ENCODE data around the gene ZDHHC22. TPM values are rescaled to one million over a fixed set of nuclear protein-coding genes. Genes with fewer than 3 reads are reported as not detected.
A peak's percentile ranks its signal among the peaks of the same experiment; 100 is the strongest.

ZDHHC22 gene
- polyA plus RNA-seq, 1 donor, result 1.6 TPM

- H3K27me3 ChIP-seq (ENCODE audit: control insufficient read depth, insufficient read depth, low read length), result peaks cover 94% of the 10 kb centered on the region
- DNase-seq, result no peak
- no peaks in the 10 kb centered on the region for H3K4me1 ChIP-seq (ENCODE audit: control insufficient read depth, insufficient read depth, low read length)
- H3K36me3 ChIP-seq (ENCODE audit: control insufficient read depth, insufficient read depth, low read length), result no peaks in the 10 kb centered on the region
- H3K4me3 ChIP-seq (ENCODE audit: low read length), result no peak overlapping the region
- H3K9me3 ChIP-seq (ENCODE audit: control insufficient read depth, low read depth, low read length), result peaks cover 6% of the 10 kb centered on the region
- WGBS (ENCODE audit: insufficient coverage, low lambda C conversion rate), result no CpG with 5 or more reads among the region's 9 CpGs
- H3K27ac ChIP-seq (ENCODE audit: low read length), result no peak overlapping the region
Measured at GRCh38 chr14:77142005-77142800, 612 bp upstream of the ZDHHC22 start.

- no CpG with 5 or more reads among the region's 67 CpGs for WGBS (ENCODE audit: insufficient coverage, low lambda C conversion rate)
- no peak overlapping the region for H3K27ac ChIP-seq (ENCODE audit: low read length)
- DNase-seq, result no peak
- no peaks in the 10 kb centered on the region for H3K36me3 ChIP-seq (ENCODE audit: control insufficient read depth, insufficient read depth, low read length)
- no peaks in the 10 kb centered on the region for H3K4me1 ChIP-seq (ENCODE audit: control insufficient read depth, insufficient read depth, low read length)
- no peak overlapping the region for H3K4me3 ChIP-seq (ENCODE audit: low read length)
- H3K27me3 ChIP-seq (ENCODE audit: control insufficient read depth, insufficient read depth, low read length), result peaks cover 88% of the 10 kb centered on the region
- H3K9me3 ChIP-seq (ENCODE audit: control insufficient read depth, low read depth, low read length), result peaks cover 6% of the 10 kb centered on the region
Measured at GRCh38 chr14:77140359-77141213, 1.0 kb downstream of the ZDHHC22 start.

DNA sequence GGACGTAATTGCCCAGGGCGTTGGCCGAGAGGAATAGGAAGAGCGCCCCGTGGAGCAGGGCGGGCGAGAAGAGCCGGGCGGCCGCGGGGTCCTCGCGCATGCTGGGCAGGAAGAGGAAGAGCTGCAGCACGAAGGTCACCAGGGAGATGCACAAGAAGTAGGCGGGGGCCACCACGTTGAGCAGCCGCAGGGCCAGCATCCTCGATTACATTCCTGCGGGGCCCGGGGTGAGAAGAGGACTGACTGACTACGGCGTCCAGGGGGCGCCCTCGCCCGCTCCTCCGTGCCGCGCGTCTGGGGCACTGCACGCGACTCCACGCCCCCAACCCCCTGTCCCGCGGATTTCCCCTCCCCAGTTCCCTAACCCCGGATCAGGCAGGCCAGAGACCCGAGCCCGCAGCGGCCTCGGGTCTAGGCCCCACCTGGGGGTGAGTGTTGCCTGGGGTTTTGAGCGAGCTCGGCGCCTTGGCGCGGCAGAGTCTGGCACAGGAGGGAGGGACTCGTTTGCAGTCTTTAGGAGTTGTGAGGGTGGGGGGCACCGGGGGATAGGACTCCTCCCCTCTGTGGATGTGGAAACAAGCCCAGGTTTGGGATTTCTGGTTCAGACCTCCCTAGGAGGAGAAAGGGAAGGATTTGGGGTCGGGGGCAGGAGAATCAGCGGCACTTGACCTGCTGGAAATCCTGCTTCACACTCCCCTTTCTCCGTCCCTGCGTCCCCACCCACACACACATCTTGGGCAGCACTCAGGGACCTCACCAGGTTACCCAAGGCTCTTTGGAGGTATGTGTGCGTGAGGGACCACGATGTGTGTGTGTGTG lies 1.8 kb downstream of the ZDHHC22 start:
- Histone ChIP-seq H3K4me1 (ENCODE audit: control insufficient read depth, insufficient read depth, low read length) (no peaks in the 10 kb centered on the region), H3K9me3 (ENCODE audit: control insufficient read depth, low read depth, low read length) (peaks cover 6% of the 10 kb centered on the region), H3K36me3 (ENCODE audit: control insufficient read depth, insufficient read depth, low read length) (no peaks in the 10 kb centered on the region), H3K27me3 (ENCODE audit: control insufficient read depth, insufficient read depth, low read length) (peaks cover 85% of the 10 kb centered on the region), H3K27ac (ENCODE audit: low read length) (no peak overlapping the region), H3K4me3 (ENCODE audit: low read length) (no peak overlapping the region)
- DNase-seq, result no peak
- WGBS (ENCODE audit: insufficient coverage, low lambda C conversion rate), result no CpG with 5 or more reads among the region's 52 CpGs

DNA sequence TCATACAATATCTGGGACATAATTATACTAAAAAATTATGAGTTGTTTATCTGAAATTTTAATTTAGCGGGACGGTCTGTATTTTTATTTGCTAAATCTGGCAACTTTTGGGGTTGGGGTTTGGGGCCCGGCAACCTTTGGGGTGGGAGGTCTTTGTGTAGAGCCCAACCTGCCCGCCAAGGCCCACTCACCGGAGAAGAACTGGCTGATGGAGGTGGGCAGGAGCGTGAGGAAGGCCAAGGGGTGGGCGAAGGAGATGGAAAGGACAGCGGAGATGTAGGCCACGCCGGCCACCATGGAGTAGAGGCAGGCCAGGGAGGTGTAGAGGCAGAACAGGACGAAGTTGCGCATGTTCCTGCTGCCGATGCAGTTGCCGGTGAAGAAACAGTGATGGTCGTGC lies 2.6 kb downstream of the ZDHHC22 start:
- Histone ChIP-seq H3K9me3 (ENCODE audit: control insufficient read depth, low read depth, low read length) (peaks cover 6% of the 10 kb centered on the region), H3K27me3 (ENCODE audit: control insufficient read depth, insufficient read depth, low read length) (peaks cover 85% of the 10 kb centered on the region), H3K4me1 (ENCODE audit: control insufficient read depth, insufficient read depth, low read length) (no peaks in the 10 kb centered on the region), H3K4me3 (ENCODE audit: low read length) (no peak overlapping the region), H3K36me3 (ENCODE audit: control insufficient read depth, insufficient read depth, low read length) (no peaks in the 10 kb centered on the region), H3K27ac (ENCODE audit: low read length) (no peak overlapping the region)
- no peak for DNase-seq
- WGBS (ENCODE audit: insufficient coverage, low lambda C conversion rate), result no CpG with 5 or more reads among the region's 15 CpGs

GRCh38 chr14:77133720-77134338 lies 7.8 kb downstream of the ZDHHC22 start:
- no peaks in the 10 kb centered on the region for H3K36me3 ChIP-seq (ENCODE audit: control insufficient read depth, insufficient read depth, low read length)
- peak; percentile 45 to 70 for DNase-seq
- H3K4me3 ChIP-seq (ENCODE audit: low read length), result no peak overlapping the region
- no CpG with 5 or more reads among the region's 22 CpGs for WGBS (ENCODE audit: insufficient coverage, low lambda C conversion rate)
- H3K4me1 ChIP-seq (ENCODE audit: control insufficient read depth, insufficient read depth, low read length), result no peaks in the 10 kb centered on the region
- no peaks in the 10 kb centered on the region for H3K9me3 ChIP-seq (ENCODE audit: control insufficient read depth, low read depth, low read length)
- peaks cover 69% of the 10 kb centered on the region for H3K27me3 ChIP-seq (ENCODE audit: control insufficient read depth, insufficient read depth, low read length)
- H3K27ac ChIP-seq (ENCODE audit: low read length), result no peak overlapping the region

DNA sequence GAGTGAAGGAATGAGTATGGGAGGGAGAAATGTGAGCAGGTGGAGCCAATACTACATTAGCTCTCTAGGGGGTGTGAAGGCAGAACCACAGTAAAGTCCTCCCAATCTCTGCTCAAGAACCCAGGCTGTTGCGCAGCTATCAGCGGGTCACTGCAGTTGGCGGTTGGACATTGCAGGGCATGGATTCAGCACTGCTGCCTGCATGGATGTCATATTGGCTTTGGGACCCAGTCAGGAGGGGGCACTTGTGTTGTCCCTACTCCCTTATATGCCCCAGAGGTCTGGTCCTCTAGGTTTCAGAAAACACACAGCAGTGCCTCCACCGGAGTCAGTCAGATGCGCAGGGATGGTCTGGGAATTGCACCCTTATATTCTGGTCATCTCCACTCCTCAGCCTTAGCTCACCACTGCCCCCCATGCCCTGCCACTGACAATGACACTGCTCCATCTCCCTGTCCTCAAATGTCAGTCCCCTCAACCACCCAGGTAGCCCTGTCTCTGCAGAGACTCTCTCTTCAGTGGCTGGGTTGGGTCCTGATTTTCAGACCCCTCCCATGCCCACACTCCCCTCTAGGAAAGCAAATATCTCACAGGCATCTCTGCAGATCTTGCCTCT lies 9.6 kb downstream of the ZDHHC22 start:
- H3K36me3 ChIP-seq (ENCODE audit: control insufficient read depth, insufficient read depth, low read length), result no peaks in the 10 kb centered on the region
- no peak overlapping the region for H3K27ac ChIP-seq (ENCODE audit: low read length)
- WGBS (ENCODE audit: insufficient coverage, low lambda C conversion rate), result no CpG with 5 or more reads among the region's 5 CpGs
- no peaks in the 10 kb centered on the region for H3K9me3 ChIP-seq (ENCODE audit: control insufficient read depth, low read depth, low read length)
- no peaks in the 10 kb centered on the region for H3K4me1 ChIP-seq (ENCODE audit: control insufficient read depth, insufficient read depth, low read length)
- H3K27me3 ChIP-seq (ENCODE audit: control insufficient read depth, insufficient read depth, low read length), result peaks cover 69% of the 10 kb centered on the region
- no peak for DNase-seq
- no peak overlapping the region for H3K4me3 ChIP-seq (ENCODE audit: low read length)

- Histone ChIP-seq H3K9me3 (ENCODE audit: control insufficient read depth, low read depth, low read length) (no peaks in the 10 kb centered on the region), H3K4me1 (ENCODE audit: control insufficient read depth, insufficient read depth, low read length) (no peaks in the 10 kb centered on the region), H3K27me3 (ENCODE audit: control insufficient read depth, insufficient read depth, low read length) (peaks cover 70% of the 10 kb centered on the region), H3K27ac (ENCODE audit: low read length) (no peak overlapping the region), H3K36me3 (ENCODE audit: control insufficient read depth, insufficient read depth, low read length) (no peaks in the 10 kb centered on the region), H3K4me3 (ENCODE audit: low read length) (no peak overlapping the region)
- WGBS (ENCODE audit: insufficient coverage, low lambda C conversion rate), result no CpG with 5 or more reads among the region's 2 CpGs
- no peak for DNase-seq
Measured at GRCh38 chr14:77131206-77131605, 10.4 kb downstream of the ZDHHC22 start.

- peaks cover 74% of the 10 kb centered on the region for H3K27me3 ChIP-seq (ENCODE audit: control insufficient read depth, insufficient read depth, low read length)
- no peak for DNase-seq
- no peak overlapping the region for H3K27ac ChIP-seq (ENCODE audit: low read length)
- H3K4me3 ChIP-seq (ENCODE audit: low read length), result no peak overlapping the region
- WGBS (ENCODE audit: insufficient coverage, low lambda C conversion rate), result no CpG with 5 or more reads among the region's 3 CpGs
- H3K36me3 ChIP-seq (ENCODE audit: control insufficient read depth, insufficient read depth, low read length), result no peaks in the 10 kb centered on the region
- H3K4me1 ChIP-seq (ENCODE audit: control insufficient read depth, insufficient read depth, low read length), result peaks cover 2% of the 10 kb centered on the region
- no peaks in the 10 kb centered on the region for H3K9me3 ChIP-seq (ENCODE audit: control insufficient read depth, low read depth, low read length)
Measured at GRCh38 chr14:77130386-77130785, 11.2 kb downstream of the ZDHHC22 start.

DNA sequence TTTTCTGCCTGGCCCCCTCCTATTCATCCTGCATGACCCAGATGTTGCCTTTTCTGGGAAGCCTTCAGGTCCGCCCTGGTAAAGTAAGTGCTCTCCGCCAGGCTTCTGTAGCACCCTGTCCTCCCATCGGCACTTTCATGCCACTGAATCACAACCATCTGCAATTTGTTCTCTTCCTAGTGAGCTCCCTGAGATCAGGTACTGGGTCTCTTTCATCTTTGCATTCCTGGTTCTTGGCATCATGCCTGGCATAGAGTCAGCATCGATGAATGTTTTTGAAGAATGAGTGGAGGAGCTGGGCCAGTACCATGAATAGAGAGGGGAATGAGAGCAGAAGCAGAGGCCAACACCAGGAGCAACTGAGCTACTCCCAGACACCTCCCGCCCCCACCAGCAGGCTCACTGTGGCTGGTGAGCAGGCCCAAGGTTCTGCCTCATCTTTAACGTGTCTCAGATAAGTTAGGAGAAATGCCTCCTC lies 13.1 kb downstream of the ZDHHC22 start:
- H3K4me1 ChIP-seq (ENCODE audit: control insufficient read depth, insufficient read depth, low read length), result peaks cover 19% of the 10 kb centered on the region
- no peaks in the 10 kb centered on the region for H3K36me3 ChIP-seq (ENCODE audit: control insufficient read depth, insufficient read depth, low read length)
- no peak for DNase-seq
- H3K27me3 ChIP-seq (ENCODE audit: control insufficient read depth, insufficient read depth, low read length), result peaks cover 69% of the 10 kb centered on the region
- H3K9me3 ChIP-seq (ENCODE audit: control insufficient read depth, low read depth, low read length), result no peaks in the 10 kb centered on the region
- WGBS (ENCODE audit: insufficient coverage, low lambda C conversion rate), result 100% methylated on average over 1 of the region's 6 CpGs
- H3K27ac ChIP-seq (ENCODE audit: low read length), result no peak overlapping the region
- H3K4me3 ChIP-seq (ENCODE audit: low read length), result no peak overlapping the region

All from large intestine (tissue), 3 donors.